Astrocyte (in vitro differentiated cells and primary cell): Measurements from ENCODE around the gene SPAST. TPM values are rescaled to one million over a fixed set of nuclear protein-coding genes. Genes with fewer than 3 reads are reported as not detected.

Source experiments
- DNase-seq: peaks from one replicate; pipeline ENCODE4 v3.0.0-alpha.2; 2010; ENCODE audit warnings: low read depth
- FAIRE-seq: peaks from 2 replicates; lab custom pipeline; 2011; peaks lifted over from hg19 to GRCh38; lab: Jason Lieb, UNC
- H2AFZ ChIP-seq: 2 replicates; pipeline ENCODE4 v1.6.0; 2012; ENCODE audit warnings: low read depth, low read length, inconsistent platforms
- H3K27ac ChIP-seq: 2 replicates; pipeline ENCODE4 v1.5.1; 2011; ENCODE audit warnings: low read depth, low read length, inconsistent platforms
- H3K27me3 ChIP-seq: 2 replicates; pipeline ENCODE4 v1.6.0; 2011; ENCODE audit warnings: low read length, inconsistent platforms; ENCODE audit not compliant: insufficient read depth
- H3K36me3 ChIP-seq: 2 replicates; pipeline ENCODE4 v1.5.1; 2011; ENCODE audit warnings: low read length, inconsistent platforms; ENCODE audit not compliant: insufficient read depth
- H3K4me1 ChIP-seq: 2 replicates; pipeline ENCODE4 v1.5.1; 2011; ENCODE audit warnings: low read length, inconsistent platforms; ENCODE audit not compliant: insufficient read depth
- H3K4me2 ChIP-seq: 2 replicates; pipeline ENCODE4 v1.6.0; 2012; ENCODE audit warnings: low read length, inconsistent platforms
- H3K4me3 ChIP-seq: 2 replicates; pipeline ENCODE4 v1.5.1; 2011; ENCODE audit warnings: low read depth, mild to moderate bottlenecking, low read length, inconsistent platforms; ENCODE audit not compliant: insufficient read depth
- H3K79me2 ChIP-seq: 2 replicates; pipeline ENCODE4 v1.6.0; 2012; ENCODE audit warnings: mild to moderate bottlenecking, low read length, inconsistent platforms; ENCODE audit not compliant: insufficient read depth
- H3K9ac ChIP-seq: 2 replicates; pipeline ENCODE4 v1.6.0; 2012; ENCODE audit warnings: mild to moderate bottlenecking, low read length, inconsistent platforms
- H3K9me3 ChIP-seq: 2 replicates; pipeline ENCODE4 v1.5.1; 2012; ENCODE audit warnings: low read depth, mild to moderate bottlenecking, low read length, inconsistent platforms; ENCODE audit not compliant: insufficient read depth
- H4K20me1 ChIP-seq: 2 replicates; pipeline ENCODE4 v1.6.0; 2012; ENCODE audit warnings: low read length, inconsistent platforms; ENCODE audit not compliant: insufficient read depth
- H3K27ac Mint-ChIP-seq: one replicate; pipeline ENCODE4 v1.8.0; 2021; ENCODE audit warnings: mild to moderate bottlenecking, mixed read lengths; ENCODE audit not compliant: unreplicated experiment
- H3K27me3 Mint-ChIP-seq: one replicate; pipeline ENCODE4 v1.8.0; 2021; ENCODE audit warnings: low read depth, mixed read lengths; ENCODE audit not compliant: unreplicated experiment
- H3K36me3 Mint-ChIP-seq: one replicate; pipeline ENCODE4 v1.8.0; 2021; ENCODE audit warnings: low read depth, mixed read lengths; ENCODE audit not compliant: unreplicated experiment
- H3K4me1 Mint-ChIP-seq: one replicate; pipeline ENCODE4 v1.8.0; 2021; ENCODE audit warnings: low read depth, mixed read lengths; ENCODE audit not compliant: unreplicated experiment
- H3K4me3 Mint-ChIP-seq: one replicate; pipeline ENCODE4 v1.8.0; 2021; ENCODE audit warnings: mild to moderate bottlenecking, moderate library complexity, mixed read lengths; ENCODE audit not compliant: unreplicated experiment
- H3K9me3 Mint-ChIP-seq: one replicate; pipeline ENCODE4 v1.8.0; 2021; ENCODE audit warnings: mild to moderate bottlenecking, mixed read lengths; ENCODE audit not compliant: unreplicated experiment
- CTCF ChIP-seq: IDR thresholded peaks from 2 replicates; pipeline ENCODE4 v1.5.1; 2011; ENCODE audit warnings: low read depth, mild to moderate bottlenecking, inconsistent platforms, low read length, moderate library complexity; ENCODE audit not compliant: insufficient read depth
- EZH2 ChIP-seq: IDR thresholded peaks from 2 replicates; pipeline ENCODE4 v1.6.1; 2012; ENCODE audit warnings: mild to moderate bottlenecking, low read length, inconsistent platforms; ENCODE audit not compliant: insufficient read depth
- total RNA-seq: library from RNA; stranded (reverse); gene quantifications from 2 replicates; pipeline ENCODE4 v1.2.1, GENCODE V29; 2021

The SPAST gene
- total RNA-seq, 1 donor from 2014 or later: 18.0 TPM

- Mint-ChIP-seq H3K9me3 (no peaks in the 10 kb centered on the region), H3K36me3 (peaks cover 11% of the 10 kb centered on the region), H3K4me3 (no peak overlapping the region), H3K27me3 (no peaks in the 10 kb centered on the region), H3K4me1 (no peaks in the 10 kb centered on the region), H3K27ac (no peak overlapping the region)
- H3K79me2 ChIP-seq: no peaks in the 10 kb centered on the region
- TF ChIP-seq CTCF (no peak), EZH2 (no peak)
- no peak overlapping the region for H3K9ac ChIP-seq
- no peak overlapping the region for H3K27ac ChIP-seq
- FAIRE-seq (no peak), DNase-seq (no peak)
- no peak overlapping the region for H3K4me2 ChIP-seq
- H2AFZ ChIP-seq: no peak overlapping the region
- H3K36me3 ChIP-seq: peaks cover 3% of the 10 kb centered on the region
- no peaks in the 10 kb centered on the region for H4K20me1 ChIP-seq
- no peak overlapping the region for H3K4me3 ChIP-seq
- H3K4me1 ChIP-seq: no peaks in the 10 kb centered on the region
- H3K9me3 ChIP-seq: no peaks in the 10 kb centered on the region
- H3K27me3 ChIP-seq: no peaks in the 10 kb centered on the region
Measured at GRCh38 chr2:32119161-32119560, 55.8 kb downstream of the SPAST start.

- Histone ChIP-seq H3K27me3 (no peaks in the 10 kb centered on the region), H3K4me3 (no peak overlapping the region), H2AFZ (no peak overlapping the region), H3K27ac (no peak overlapping the region), H4K20me1 (no peaks in the 10 kb centered on the region), H3K79me2 (no peaks in the 10 kb centered on the region), H3K9ac (no peak overlapping the region), H3K36me3 (no peaks in the 10 kb centered on the region), H3K9me3 (no peaks in the 10 kb centered on the region), H3K4me1 (no peaks in the 10 kb centered on the region), H3K4me2 (no peak overlapping the region)
- Mint-ChIP-seq H3K27ac (no peak overlapping the region), H3K36me3 (peaks cover 11% of the 10 kb centered on the region), H3K4me1 (no peaks in the 10 kb centered on the region), H3K4me3 (no peak overlapping the region), H3K27me3 (no peaks in the 10 kb centered on the region), H3K9me3 (no peaks in the 10 kb centered on the region)
- FAIRE-seq (no peak), DNase-seq (no peak)
- TF ChIP-seq EZH2 (no peak), CTCF (no peak)
Measured at GRCh38 chr2:32124660-32125059, 61.3 kb downstream of the SPAST start.

GRCh38 chr2:32128636-32129035, 65.3 kb downstream of the SPAST start:
- no peak for FAIRE-seq
- H2AFZ ChIP-seq: no peak overlapping the region
- no peaks in the 10 kb centered on the region for H3K9me3 ChIP-seq
- Mint-ChIP-seq H3K4me1 (no peaks in the 10 kb centered on the region), H3K9me3 (no peaks in the 10 kb centered on the region), H3K36me3 (peaks cover 4% of the 10 kb centered on the region), H3K27ac (no peak overlapping the region), H3K4me3 (no peak overlapping the region), H3K27me3 (no peaks in the 10 kb centered on the region)
- H4K20me1 ChIP-seq: no peaks in the 10 kb centered on the region
- H3K4me1 ChIP-seq: no peaks in the 10 kb centered on the region
- H3K79me2 ChIP-seq: no peaks in the 10 kb centered on the region
- H3K4me2 ChIP-seq: no peak overlapping the region
- no peak overlapping the region for H3K4me3 ChIP-seq
- no peaks in the 10 kb centered on the region for H3K36me3 ChIP-seq
- H3K9ac ChIP-seq: no peak overlapping the region
- TF ChIP-seq EZH2 (no peak), CTCF (no peak)
- H3K27ac ChIP-seq: no peak overlapping the region
- no peak for DNase-seq
- no peaks in the 10 kb centered on the region for H3K27me3 ChIP-seq
